ENCODE measurements around the gene UBQLNL. TPM values are rescaled to one million over a fixed set of nuclear protein-coding genes. Genes with fewer than 3 reads are reported as not detected.

UBQLNL gene
- polyA plus RNA-seq, 1 experiment: 0.42 TPM

DNA sequence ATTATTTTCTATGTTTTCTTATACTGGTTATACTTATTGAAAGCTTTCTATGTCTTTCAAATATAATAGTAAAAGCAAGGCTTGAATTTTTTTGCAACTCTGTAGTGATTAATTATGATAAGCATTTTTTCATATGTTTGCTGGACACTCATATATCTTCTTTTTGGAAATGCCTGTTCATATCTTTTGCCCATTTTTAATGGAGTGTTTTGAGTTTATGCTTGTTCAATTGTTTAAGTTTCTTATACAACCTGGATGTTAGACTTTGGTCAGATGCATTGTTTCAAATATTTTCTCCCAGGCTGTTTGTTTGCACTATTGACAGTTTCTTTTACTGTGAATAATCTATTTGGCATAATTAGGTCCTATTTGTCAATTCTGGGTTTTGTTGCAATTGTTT is 20.0 kb upstream of the UBQLNL start:
- Histone ChIP-seq H3K27me3 (ENCODE audit: control insufficient read depth, insufficient read depth, low read length) (peaks cover 4% of the 10 kb centered on the region), H3K27ac (ENCODE audit: low read depth, low read length) (no peak overlapping the region), H3K4me3 (ENCODE audit: low read depth, low read length) (no peak overlapping the region), H3K9me3 (ENCODE audit: control insufficient read depth, insufficient read depth, low read length) (no peaks in the 10 kb centered on the region)
- TF ChIP-seq, protein P1, sequence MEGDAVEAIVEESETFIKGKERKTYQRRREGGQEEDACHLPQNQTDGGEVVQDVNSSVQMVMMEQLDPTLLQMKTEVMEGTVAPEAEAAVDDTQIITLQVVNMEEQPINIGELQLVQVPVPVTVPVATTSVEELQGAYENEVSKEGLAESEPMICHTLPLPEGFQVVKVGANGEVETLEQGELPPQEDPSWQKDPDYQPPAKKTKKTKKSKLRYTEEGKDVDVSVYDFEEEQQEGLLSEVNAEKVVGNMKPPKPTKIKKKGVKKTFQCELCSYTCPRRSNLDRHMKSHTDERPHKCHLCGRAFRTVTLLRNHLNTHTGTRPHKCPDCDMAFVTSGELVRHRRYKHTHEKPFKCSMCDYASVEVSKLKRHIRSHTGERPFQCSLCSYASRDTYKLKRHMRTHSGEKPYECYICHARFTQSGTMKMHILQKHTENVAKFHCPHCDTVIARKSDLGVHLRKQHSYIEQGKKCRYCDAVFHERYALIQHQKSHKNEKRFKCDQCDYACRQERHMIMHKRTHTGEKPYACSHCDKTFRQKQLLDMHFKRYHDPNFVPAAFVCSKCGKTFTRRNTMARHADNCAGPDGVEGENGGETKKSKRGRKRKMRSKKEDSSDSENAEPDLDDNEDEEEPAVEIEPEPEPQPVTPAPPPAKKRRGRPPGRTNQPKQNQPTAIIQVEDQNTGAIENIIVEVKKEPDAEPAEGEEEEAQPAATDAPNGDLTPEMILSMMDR (IDR thresholded peaks at IDR 0.05; ENCODE audit: low read depth, low read length): no peak
- POLR2A ChIA-PET: no interaction called here
- no peak for DNase-seq (ENCODE audit: low read depth, low spot score)
- CTCF ChIA-PET: no interaction called here

DNA sequence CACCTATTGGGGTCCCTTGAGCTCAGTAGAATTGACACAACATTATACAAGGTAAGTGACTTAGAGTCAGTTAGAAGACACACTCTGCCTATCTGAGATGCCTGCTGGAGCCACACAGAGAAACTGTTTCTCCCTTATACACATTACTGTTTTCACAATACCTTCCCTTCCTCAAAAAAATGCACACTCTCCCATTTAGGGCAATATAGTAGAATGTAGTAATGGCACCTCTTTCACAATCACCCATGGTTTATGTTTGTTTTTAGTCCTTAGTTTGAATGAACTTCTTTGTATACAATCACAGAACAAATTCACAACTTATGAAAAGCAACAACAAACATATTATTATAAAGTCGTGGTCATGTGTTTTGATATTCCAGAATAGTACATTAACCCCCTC is 17.5 kb upstream of the UBQLNL start:
- POLR2A ChIA-PET: no interaction called here
- Histone ChIP-seq H3K4me3 (ENCODE audit: low read depth, low read length) (no peak overlapping the region), H3K27me3 (ENCODE audit: control insufficient read depth, insufficient read depth, low read length) (peaks cover 4% of the 10 kb centered on the region), H3K9me3 (ENCODE audit: control insufficient read depth, insufficient read depth, low read length) (no peaks in the 10 kb centered on the region), H3K27ac (ENCODE audit: low read depth, low read length) (no peak overlapping the region)
- TF ChIP-seq, protein P1 (IDR thresholded peaks at IDR 0.05; ENCODE audit: low read depth, low read length): no peak
- CTCF ChIA-PET: interaction anchor here (0.5 to 1.1 kb wide), 2 partner anchors 12 to 829 kb away, joined by 3 read pairs; no protein-coding TSS in a partner anchor
- DNase-seq (ENCODE audit: low read depth, low spot score): no peak

DNA sequence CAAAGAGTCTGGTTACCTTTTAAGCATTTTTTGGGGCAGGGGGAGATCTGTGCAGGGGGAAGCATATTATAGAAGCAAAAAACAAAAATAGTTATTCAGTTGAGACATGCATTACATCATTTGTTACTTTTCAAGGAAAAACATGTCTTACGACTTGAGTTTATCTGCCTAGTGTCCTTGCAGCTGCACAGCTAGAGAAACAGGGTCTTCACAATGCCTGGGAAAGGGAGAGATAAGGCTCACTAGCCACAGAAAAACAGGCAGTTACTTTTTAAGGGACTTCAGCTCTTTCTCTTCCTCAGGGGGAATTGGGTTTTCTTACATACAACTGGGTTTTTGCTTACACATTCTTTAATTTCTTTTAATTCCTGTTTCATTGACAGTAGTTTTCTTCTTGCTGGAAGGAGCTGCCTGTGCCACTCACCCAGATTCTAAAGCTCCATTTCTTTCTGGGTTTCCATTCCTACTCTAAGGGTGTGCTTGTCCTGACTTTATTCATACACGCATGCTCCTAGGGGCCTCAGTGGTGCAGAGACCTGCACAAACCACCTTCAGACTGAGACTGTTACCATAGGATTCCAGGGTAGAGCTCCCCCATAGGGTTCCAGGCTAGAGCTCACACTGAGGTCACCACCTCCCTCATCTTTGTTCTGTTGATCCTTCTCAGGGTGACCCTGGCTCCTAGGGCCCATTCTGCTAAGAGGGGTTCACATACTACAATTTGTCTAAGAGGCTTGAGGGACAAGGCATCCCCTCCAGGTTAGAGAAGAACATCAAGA is 14.7 kb upstream of the UBQLNL start:
- Histone ChIP-seq H3K4me3 (ENCODE audit: low read depth, low read length) (no peak overlapping the region), H3K27me3 (ENCODE audit: control insufficient read depth, insufficient read depth, low read length) (peaks cover 4% of the 10 kb centered on the region), H3K9me3 (ENCODE audit: control insufficient read depth, insufficient read depth, low read length) (no peaks in the 10 kb centered on the region), H3K27ac (ENCODE audit: low read depth, low read length) (no peak overlapping the region)
- ChIA-PET CTCF (no interaction called here), POLR2A (no interaction called here)
- TF ChIP-seq, protein P1 (IDR thresholded peaks at IDR 0.05; ENCODE audit: low read depth, low read length): no peak
- no peak for DNase-seq (ENCODE audit: low read depth, low spot score)

DNA sequence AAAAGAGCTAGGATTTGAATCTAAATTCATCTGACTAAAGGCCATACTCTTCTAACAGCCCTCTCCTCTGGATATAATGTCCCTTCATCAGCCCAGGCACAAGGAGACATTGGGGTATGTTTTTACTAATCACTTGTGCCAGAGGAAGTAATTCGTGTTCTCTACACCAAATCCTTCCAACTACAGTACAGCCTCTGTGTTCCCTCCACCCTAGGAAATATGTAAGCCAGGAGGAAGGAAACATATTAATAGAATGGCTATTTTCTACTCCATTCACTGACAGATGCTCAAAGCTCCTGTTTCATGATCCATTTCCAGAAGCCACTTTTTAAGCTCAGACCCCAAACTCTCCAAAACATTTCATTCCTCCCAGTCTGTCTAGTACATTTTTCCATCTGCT is 12.0 kb upstream of the UBQLNL start:
- H3K27me3 ChIP-seq (ENCODE audit: control insufficient read depth, insufficient read depth, low read length): peaks cover 4% of the 10 kb centered on the region
- no peak overlapping the region for H3K27ac ChIP-seq (ENCODE audit: low read depth, low read length)
- TF ChIP-seq, protein P1 (IDR thresholded peaks at IDR 0.05; ENCODE audit: low read depth, low read length): no peak
- H3K4me3 ChIP-seq (ENCODE audit: low read depth, low read length): no peak overlapping the region
- no peak for DNase-seq (ENCODE audit: low read depth, low spot score)
- POLR2A ChIA-PET: no interaction called here
- CTCF ChIA-PET: no interaction called here
- no peaks in the 10 kb centered on the region for H3K9me3 ChIP-seq (ENCODE audit: control insufficient read depth, insufficient read depth, low read length)

DNA sequence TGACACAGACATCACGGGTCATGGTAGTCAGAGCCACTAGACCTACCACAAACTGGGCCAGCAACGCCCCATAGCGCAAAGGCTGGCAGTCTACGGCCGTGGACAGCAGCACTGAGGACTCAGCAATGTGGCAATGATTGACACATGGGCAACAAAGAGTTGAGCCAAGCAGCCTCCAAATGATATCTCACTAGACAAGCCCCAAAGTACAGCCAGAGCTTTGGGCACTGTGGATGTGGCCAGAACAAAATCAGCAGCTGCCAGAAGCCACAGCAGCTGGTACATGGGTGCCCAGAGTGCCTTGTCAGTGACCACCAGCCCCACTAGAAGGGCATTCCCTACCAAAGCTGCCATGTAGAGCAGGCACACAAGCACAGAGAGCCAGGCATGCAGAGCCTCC is 11.2 kb upstream of the UBQLNL start:
- POLR2A ChIA-PET: no interaction called here
- no peaks in the 10 kb centered on the region for H3K9me3 ChIP-seq (ENCODE audit: control insufficient read depth, insufficient read depth, low read length)
- CTCF ChIA-PET: no interaction called here
- TF ChIP-seq, protein P1 (IDR thresholded peaks at IDR 0.05; ENCODE audit: low read depth, low read length): no peak
- no peak overlapping the region for H3K4me3 ChIP-seq (ENCODE audit: low read depth, low read length)
- H3K27ac ChIP-seq (ENCODE audit: low read depth, low read length): no peak overlapping the region
- no peaks in the 10 kb centered on the region for H3K27me3 ChIP-seq (ENCODE audit: control insufficient read depth, insufficient read depth, low read length)
- DNase-seq (ENCODE audit: low read depth, low spot score): no peak

Data from AG04450 (cell line).